ENCODE results near the gene NCAPD3. TPM values are rescaled to one million over a fixed set of nuclear protein-coding genes. Genes with fewer than 3 reads are reported as not detected.

NCAPD3 gene
- total RNA-seq, 2 experiments from 2014 or later = 25.7 to 29.6 TPM

GRCh38 chr11:134139303-134139872, 84.4 kb downstream of the NCAPD3 start:
- no peak overlapping the region for H3K4me3 Mint-ChIP-seq
- no peak for ATAC-seq (ENCODE audit: poor library complexity)
- Histone ChIP-seq H3K27me3 (ENCODE audit: control insufficient read depth in 1 of 2, insufficient read depth in 2 of 2, low read length in 2 of 2) (no peaks in the 10 kb centered on the region), H3K4me3 (ENCODE audit: low read length) (no peak overlapping the region), H3K4me1 (ENCODE audit: insufficient read depth, low read length) (peaks cover 5% of the 10 kb centered on the region), H3K27ac (ENCODE audit: low read depth in 1 of 2, low read length in 2 of 2) (no peak overlapping the region), H3K9me3 (ENCODE audit: control insufficient read depth in 1 of 2, insufficient read depth in 1 of 2, low read length in 2 of 2) (no peaks in the 10 kb centered on the region), H3K36me3 (ENCODE audit: insufficient read depth, low read length) (no peaks in the 10 kb centered on the region)
- no peaks in the 10 kb centered on the region for H3K9me3 Mint-ChIP-seq
- intact Hi-C loops (cut with DNase I, micrococcal nuclease) = loop anchor here (1.0 kb wide), 3 partner anchors 89 to 212 kb away; no protein-coding TSS in a partner anchor
- TF ChIP-seq CTCF (IDR thresholded peaks at IDR 0.05) = no peak
- H3K27me3 Mint-ChIP-seq = no peaks in the 10 kb centered on the region
- peaks cover 23% of the 10 kb centered on the region for H3K36me3 Mint-ChIP-seq (ENCODE audit: low read depth)
- no peak for DNase-seq
- ChIA-PET CTCF (interaction anchor here (0.9 to 1.7 kb wide), 2 partner anchors 89 to 212 kb away, joined by 5 to 7 read pairs; no protein-coding TSS in a partner anchor), POLR2A (no interaction called here)
- peaks cover 4% of the 10 kb centered on the region for H3K4me1 Mint-ChIP-seq (ENCODE audit: low read depth)
- no peak overlapping the region for H3K27ac Mint-ChIP-seq

- TF ChIP-seq CTCF (IDR thresholded peaks at IDR 0.05) = no peak
- ATAC-seq (ENCODE audit: poor library complexity) = no peak
- intact Hi-C loops (cut with DNase I, micrococcal nuclease) = no loop called here
- Histone ChIP-seq H3K9me3 (ENCODE audit: control insufficient read depth in 1 of 2, insufficient read depth in 1 of 2, low read length in 2 of 2) (no peaks in the 10 kb centered on the region), H3K27me3 (ENCODE audit: control insufficient read depth in 1 of 2, insufficient read depth in 2 of 2, low read length in 2 of 2) (no peaks in the 10 kb centered on the region), H3K27ac (ENCODE audit: low read depth in 1 of 2, low read length in 2 of 2) (no peak overlapping the region), H3K4me3 (ENCODE audit: low read length) (no peak overlapping the region), H3K4me1 (ENCODE audit: insufficient read depth, low read length) (peaks cover 5% of the 10 kb centered on the region), H3K36me3 (ENCODE audit: insufficient read depth, low read length) (no peaks in the 10 kb centered on the region)
- Mint-ChIP-seq H3K4me1 (ENCODE audit: low read depth) (peaks cover 4% of the 10 kb centered on the region), H3K27ac (no peak overlapping the region), H3K36me3 (ENCODE audit: low read depth) (peaks cover 13% of the 10 kb centered on the region), H3K9me3 (peaks cover 2% of the 10 kb centered on the region), H3K27me3 (no peaks in the 10 kb centered on the region), H3K4me3 (no peak overlapping the region)
- no peak for DNase-seq
- POLR2A ChIA-PET = no interaction called here
- CTCF ChIA-PET = interaction anchor here (0.9 to 1.7 kb wide), 2 partner anchors 88 to 211 kb away, joined by 5 to 7 read pairs; no protein-coding TSS in a partner anchor
These were observed 85.4 kb downstream of the NCAPD3 start for GRCh38 chr11:134138376-134138775.

DNA sequence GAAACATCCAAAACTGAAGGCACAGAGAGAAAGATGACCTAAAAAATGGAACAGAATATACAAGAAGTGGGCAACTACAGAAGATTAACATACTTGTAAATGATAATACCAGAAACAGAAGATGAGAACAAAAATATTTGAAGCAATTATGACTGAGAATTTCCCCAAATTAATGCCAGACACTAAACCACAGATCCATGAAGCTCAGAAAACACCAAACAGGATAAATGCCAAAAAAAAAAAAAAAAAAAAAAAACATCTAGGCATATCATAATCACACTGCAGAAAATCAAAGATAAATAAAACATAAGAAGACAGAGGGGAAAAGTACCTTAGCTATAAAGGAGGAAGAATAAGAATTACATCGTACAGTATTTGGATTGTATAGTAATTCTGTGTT, 89.6 kb downstream of the NCAPD3 start:
- Mint-ChIP-seq H3K36me3 (ENCODE audit: low read depth) (peaks cover 22% of the 10 kb centered on the region), H3K4me3 (no peak overlapping the region), H3K27me3 (no peaks in the 10 kb centered on the region), H3K27ac (no peak overlapping the region), H3K9me3 (peaks cover 14% of the 10 kb centered on the region), H3K4me1 (ENCODE audit: low read depth) (no peaks in the 10 kb centered on the region)
- Histone ChIP-seq H3K27ac (ENCODE audit: low read depth in 1 of 2, low read length in 2 of 2) (no peak overlapping the region), H3K36me3 (ENCODE audit: insufficient read depth, low read length) (no peaks in the 10 kb centered on the region), H3K4me3 (ENCODE audit: low read length) (no peak overlapping the region), H3K27me3 (ENCODE audit: control insufficient read depth in 1 of 2, insufficient read depth in 2 of 2, low read length in 2 of 2) (no peaks in the 10 kb centered on the region), H3K4me1 (ENCODE audit: insufficient read depth, low read length) (no peaks in the 10 kb centered on the region), H3K9me3 (ENCODE audit: control insufficient read depth in 1 of 2, insufficient read depth in 1 of 2, low read length in 2 of 2) (peaks cover 4 to 15% of the 10 kb centered on the region in 2 experiments)
- POLR2A ChIA-PET = no interaction called here
- ATAC-seq (ENCODE audit: poor library complexity) (no peak), DNase-seq (no peak)
- intact Hi-C loops (cut with DNase I, micrococcal nuclease) = no loop called here
- TF ChIP-seq CTCF (IDR thresholded peaks at IDR 0.05) = no peak
- CTCF ChIA-PET = no interaction called here
